ENCODE results near the gene TSSK2.
"Not testable (repeated sequence)": the region's sequence is repeated elsewhere in the genome, so short reads cannot be mapped to it uniquely, and the experiment has no call there.

Gene TSSK2

GRCh38 chr22:19130959-19131684, at the start of gene TSSK2:
TSS of gene TSSK2 (plus strand) at chr22:19131308. CDS start at chr22:19131400, 92 bp downstream.
- DNase-seq = no peak

GRCh38 chr22:19081351-19081750, 49.8 kb upstream of the TSSK2 start:
- no peak for DNase-seq

GRCh38 chr22:19082101-19082500, 49.0 kb upstream of the TSSK2 start:
- DNase-seq = no peak

GRCh38 chr22:19082793-19083192, 48.3 kb upstream of the TSSK2 start:
- no peak for DNase-seq

- DNase-seq = not testable (repeated sequence)
These were observed 47.0 kb upstream of the TSSK2 start for GRCh38 chr22:19084126-19084525.

- DNase-seq = not testable (repeated sequence)
These were observed 46.5 kb upstream of the TSSK2 start for GRCh38 chr22:19084586-19084985.

- no peak for DNase-seq
These were observed 45.8 kb upstream of the TSSK2 start for GRCh38 chr22:19085233-19085718.

- DNase-seq = no peak
These were observed 44.7 kb upstream of the TSSK2 start for GRCh38 chr22:19086417-19086816.

GRCh38 chr22:19086896-19087295, 44.2 kb upstream of the TSSK2 start:
- DNase-seq = no peak

- DNase-seq = no peak
These were observed 42.1 kb upstream of the TSSK2 start for GRCh38 chr22:19088866-19089595.

- DNase-seq = no peak
These were observed 40.9 kb upstream of the TSSK2 start for GRCh38 chr22:19090183-19090582.

- DNase-seq = no peak
These were observed 40.5 kb upstream of the TSSK2 start for GRCh38 chr22:19090586-19091127.

GRCh38 chr22:19092725-19093124, 38.4 kb upstream of the TSSK2 start:
- no peak for DNase-seq

GRCh38 chr22:19094393-19094997, 36.6 kb upstream of the TSSK2 start:
- DNase-seq = no peak

GRCh38 chr22:19096555-19096954, 34.6 kb upstream of the TSSK2 start:
- DNase-seq = no peak

- no peak for DNase-seq
These were observed 33.6 kb upstream of the TSSK2 start for GRCh38 chr22:19097518-19097917.

- no peak for DNase-seq
These were observed 33.0 kb upstream of the TSSK2 start for GRCh38 chr22:19098157-19098556.

GRCh38 chr22:19103880-19104821, 27.0 kb upstream of the TSSK2 start:
- no peak for DNase-seq

- DNase-seq = no peak
These were observed 25.7 kb upstream of the TSSK2 start for GRCh38 chr22:19105456-19105855.

- no peak for DNase-seq
These were observed 25.0 kb upstream of the TSSK2 start for GRCh38 chr22:19105867-19106802.
